UCSD-AML1 (cell line): Measurements from ENCODE around the gene OTUD4.
"Not testable (repeated sequence)": the region's sequence is repeated elsewhere in the genome, so short reads cannot be mapped to it uniquely, and the experiment has no call there.

Source experiments
- DNase-seq: peaks from one replicate; lab custom pipeline; 2025; ENCODE audit not compliant: unreplicated experiment; lab: John Stamatoyannopoulos, UW

Gene OTUD4

GRCh38 chr4:145179281-145179860 lies 1.0 kb downstream of the OTUD4 start:
- peak; percentile 73 for DNase-seq

GRCh38 chr4:145178740-145179280 lies 1.6 kb downstream of the OTUD4 start:
- no peak for DNase-seq

- DNase-seq: no peak
These were observed 2.4 kb downstream of the OTUD4 start for GRCh38 chr4:145177906-145178538.

DNA sequence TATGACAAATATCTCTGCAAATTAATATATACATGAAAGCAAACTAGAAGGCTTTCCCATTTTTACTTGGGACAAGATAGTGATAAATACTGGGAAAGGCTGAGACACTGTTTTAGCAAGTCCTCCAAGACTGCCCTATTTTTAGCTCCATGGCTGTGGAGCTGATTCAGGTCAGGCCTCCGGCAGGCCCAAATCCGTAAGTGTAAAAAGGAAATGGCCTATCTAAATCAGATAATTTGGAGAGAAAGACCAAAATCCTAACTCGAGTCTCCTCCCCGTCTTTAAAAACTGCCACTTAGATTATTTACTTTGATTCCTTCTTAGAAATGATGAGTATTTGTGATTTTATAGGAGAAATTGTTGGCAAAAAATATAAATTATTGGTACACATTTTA lies 2.9 kb downstream of the OTUD4 start:
- DNase-seq: no peak

- no peak for DNase-seq
These were observed 3.6 kb downstream of the OTUD4 start for GRCh38 chr4:145176641-145177432.

DNA sequence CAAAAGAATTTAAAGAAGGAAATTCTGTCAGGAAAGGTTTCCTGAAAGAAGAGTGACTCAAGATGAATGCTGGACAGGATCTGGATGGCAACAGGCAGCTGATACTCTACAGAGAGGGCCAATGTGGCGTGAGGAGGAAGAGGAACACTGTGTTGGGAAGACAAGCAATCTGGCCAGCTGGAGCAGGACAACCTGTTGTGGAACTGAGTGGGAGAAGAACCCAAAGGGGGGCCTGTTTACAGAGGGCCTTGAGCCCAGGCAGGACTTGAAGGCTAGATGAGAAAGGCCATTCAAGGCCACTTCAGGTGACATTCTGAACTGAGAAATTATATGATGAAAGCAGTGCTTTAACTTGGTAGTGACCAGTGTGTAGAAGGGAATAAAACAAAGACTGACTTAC lies 8.5 kb downstream of the OTUD4 start:
- no peak for DNase-seq

GRCh38 chr4:145170223-145170622 lies 10.2 kb downstream of the OTUD4 start:
- no peak for DNase-seq

- no peak for DNase-seq
These were observed 11.7 kb downstream of the OTUD4 start for GRCh38 chr4:145168581-145169187.

DNA sequence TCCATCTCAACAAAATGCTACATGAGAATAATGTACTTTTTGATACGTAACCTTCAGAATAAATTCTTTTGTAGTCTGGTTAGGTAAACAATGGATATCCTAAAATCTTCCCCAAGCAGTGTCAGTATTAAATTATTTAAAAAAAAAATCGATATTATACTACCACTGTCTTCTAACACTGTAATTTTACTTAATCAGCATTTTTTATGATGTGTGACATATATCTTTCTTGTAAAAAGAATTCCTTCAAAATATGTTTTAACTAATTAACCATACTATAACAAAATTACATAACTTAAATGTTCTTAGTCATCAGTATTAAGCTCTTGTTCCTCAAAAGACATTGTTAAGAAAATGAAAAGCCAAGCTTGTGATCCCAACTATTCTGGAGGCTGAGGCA lies 12.5 kb downstream of the OTUD4 start:
- DNase-seq: no peak

DNA sequence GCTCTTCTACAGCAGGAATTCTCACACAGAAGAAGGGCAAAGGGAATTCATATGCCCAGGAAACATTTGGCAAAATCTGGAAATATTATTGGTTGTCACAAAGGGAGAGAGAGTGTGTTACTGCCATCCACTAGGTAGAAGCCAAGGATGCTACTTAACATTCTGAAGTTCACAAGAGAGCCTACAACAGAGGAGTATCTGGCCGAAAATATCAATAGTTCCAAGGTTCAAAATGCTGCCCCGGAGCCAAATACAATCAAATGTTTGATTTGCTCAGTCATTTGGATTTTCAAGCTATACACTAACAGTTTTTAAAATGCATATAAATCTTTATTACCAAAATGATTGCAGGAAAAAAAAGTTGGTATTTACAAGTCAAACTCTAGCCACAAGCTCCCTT lies 18.8 kb downstream of the OTUD4 start:
- no peak for DNase-seq

DNA sequence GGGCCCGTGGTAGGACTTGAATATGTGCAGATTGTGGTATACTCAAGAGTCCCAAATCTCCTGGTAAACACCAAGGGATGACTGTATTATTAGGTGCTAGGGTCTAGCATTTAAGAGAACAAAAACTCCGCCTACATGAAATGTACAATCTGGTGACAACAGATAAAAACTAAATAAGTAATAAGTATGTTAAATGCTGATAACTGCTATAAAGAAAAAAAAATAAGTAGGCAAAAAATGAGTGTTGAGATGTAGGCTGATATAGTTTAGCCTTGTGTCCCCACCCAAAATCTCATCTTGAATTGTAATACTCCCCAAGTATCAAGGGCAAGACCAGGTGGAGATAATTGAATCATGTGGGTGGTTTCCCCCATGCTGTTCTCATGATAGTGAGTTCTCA lies 23.4 kb downstream of the OTUD4 start:
- DNase-seq: no peak

DNA sequence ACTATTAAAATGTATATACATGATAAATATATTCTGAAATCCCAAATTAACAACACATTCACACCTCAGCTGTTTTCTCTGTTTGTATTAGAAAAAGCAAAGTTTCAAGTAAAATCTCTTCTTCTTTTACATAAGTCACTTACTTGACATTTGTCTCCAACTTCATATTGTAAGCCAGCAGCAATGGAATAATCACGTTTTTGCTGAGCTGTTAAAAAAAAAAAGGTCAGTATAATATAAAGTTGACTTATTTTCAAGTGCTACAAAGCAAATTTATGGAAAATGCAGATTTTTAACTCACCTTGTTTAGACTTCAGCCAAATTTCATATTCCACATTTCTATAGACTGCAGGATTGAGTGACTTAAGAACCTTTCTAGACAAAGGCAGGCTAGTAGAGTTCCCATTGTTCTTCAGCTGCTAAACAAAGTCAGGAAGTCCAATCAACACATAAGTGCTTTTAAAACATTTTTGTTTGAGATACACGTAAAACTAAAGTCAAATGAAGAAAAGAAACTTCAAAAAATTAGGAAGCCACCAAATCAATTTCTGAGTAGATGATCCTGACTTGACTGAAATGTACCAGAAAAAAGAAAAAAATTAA lies 25.0 kb downstream of the OTUD4 start:
- DNase-seq: no peak

DNA sequence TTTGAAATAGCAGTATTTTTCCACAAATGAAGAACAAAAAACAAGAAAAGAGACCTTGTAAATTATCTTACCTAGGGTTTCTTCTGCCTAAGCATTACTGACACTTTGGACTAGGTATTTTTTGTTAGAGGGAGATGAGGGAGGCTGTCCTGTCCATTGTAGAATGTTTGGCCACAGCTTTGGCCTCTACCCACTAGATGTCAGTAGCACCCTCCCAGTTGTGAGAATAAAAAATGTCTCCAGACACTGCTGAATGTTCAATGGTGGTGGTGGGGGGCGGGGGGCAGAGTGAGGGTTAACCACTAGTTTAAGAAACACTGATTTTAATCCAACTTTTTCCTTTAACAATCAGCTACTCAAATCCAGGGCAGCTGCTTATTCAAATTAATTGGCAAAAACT lies 25.8 kb downstream of the OTUD4 start:
- peak; percentile 12 for DNase-seq

GRCh38 chr4:145153904-145154298 lies 26.5 kb downstream of the OTUD4 start:
- DNase-seq: no peak

DNA sequence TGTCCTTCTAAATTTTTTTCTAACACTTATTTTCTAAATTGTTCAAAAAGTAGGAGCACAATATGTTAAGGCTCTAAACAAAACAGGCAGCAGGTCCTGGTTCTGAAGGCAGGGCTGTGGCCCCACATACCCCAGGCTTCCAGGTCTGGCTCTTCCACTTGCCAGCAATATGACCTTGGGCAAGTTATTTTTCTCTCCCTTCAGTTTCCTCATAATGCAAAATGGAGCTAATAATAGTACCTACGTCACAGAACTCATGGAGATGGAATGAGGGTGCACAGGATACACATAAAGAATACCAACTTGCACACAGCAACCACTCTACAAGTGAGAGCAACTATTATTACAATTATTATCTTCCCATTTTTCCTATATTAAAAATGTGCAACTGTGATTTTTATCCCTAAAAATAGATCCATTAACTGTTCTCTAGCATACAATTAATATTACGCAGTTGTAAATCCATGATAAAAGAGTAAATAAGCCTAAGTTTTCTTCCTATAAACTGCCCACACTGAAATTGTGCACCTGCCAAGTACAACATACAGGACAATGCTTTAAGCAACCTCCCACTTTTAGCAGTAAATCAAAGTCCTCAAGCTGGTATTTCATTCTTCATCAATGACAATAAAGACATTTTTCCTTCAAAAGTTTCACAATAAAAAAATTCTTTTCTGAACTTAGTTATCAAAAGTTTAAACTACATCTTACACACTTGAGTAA lies 27.0 kb downstream of the OTUD4 start:
- DNase-seq: no peak

DNA sequence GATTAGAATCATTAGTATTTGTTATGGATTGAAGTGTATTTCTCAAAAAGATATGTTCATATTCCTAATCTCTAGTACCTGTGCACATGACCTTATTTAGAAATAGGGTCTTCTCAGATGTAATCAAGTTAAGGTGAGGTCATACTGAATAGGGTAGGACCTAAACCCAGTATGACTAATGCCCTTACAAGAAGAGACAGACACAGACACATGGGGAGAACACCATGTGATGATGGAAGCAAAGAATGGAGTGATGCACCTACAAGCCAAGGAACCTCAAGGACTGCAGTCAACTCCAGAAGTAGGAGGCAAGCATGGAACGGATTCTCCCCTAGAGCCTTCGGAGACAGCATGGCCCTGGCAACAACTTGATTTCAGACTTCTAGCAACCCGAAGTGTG lies 31.4 kb downstream of the OTUD4 start:
- DNase-seq: no peak

DNA sequence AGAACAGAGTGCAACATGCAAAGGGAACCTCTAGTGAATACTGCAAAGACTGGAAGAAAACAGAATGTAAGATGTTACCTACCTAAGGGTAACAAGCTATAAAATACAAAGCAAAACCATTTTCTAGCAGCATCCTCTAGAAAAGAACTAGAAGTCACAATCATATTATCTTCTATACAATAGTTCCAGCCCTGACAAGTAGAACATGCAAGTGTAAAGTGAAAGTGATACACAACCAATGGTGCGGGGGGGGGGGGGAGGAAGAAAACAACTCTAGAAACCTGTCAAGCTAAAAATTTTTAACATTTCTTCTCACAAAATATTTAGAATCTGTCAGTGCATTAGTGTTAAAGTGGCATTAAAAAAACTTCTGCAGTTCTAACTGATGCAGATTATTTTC lies 44.2 kb downstream of the OTUD4 start:
- DNase-seq: not testable (repeated sequence)

DNA sequence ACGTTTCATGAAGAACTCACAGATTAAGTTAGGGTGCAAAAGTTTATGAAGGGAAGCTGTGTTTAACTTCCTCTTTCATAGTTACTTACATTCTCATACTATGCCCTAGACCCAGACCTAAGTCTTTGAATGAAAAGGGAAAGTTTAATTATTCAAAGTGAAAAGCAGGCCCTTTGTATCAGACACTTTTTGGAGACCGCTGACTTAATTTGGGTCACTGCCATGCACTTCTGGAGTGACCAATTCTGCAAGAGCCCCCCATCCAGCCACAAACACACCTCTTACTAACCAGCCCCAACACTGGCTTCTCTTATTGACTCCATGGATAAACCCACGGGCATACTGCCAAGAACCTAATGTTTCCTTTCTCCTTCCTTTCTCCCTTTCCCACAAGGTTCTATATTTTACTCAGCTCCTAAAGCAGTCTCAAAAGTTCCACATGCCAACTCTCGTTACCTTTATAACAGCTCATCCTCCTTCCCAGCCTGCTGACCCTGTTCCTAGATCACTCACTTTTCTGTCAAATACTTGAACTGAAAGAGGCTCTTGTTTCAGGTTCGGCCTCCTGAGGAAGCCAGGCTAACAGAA lies 47.8 kb downstream of the OTUD4 start:
- DNase-seq: peak; percentile 20

DNA sequence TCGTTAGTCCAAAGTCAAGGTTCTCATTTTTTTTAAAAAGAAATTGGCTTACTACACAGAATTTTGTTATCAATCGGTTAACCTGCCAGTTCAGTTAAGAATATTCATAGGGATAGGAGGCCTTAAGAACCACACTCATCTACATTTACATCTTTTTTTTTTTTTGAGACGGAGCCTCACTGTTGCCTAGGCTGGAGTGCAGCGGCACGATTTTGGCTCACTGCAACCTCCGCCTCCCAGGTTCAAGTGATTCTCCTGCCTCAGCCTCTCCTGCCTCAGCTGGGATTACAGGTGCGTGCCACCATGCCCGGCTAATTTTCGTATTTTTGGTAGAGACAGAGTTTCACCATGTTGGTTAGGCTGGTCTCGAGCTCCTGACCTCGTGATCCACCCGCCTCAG lies 48.5 kb downstream of the OTUD4 start:
- DNase-seq: no peak

DNA sequence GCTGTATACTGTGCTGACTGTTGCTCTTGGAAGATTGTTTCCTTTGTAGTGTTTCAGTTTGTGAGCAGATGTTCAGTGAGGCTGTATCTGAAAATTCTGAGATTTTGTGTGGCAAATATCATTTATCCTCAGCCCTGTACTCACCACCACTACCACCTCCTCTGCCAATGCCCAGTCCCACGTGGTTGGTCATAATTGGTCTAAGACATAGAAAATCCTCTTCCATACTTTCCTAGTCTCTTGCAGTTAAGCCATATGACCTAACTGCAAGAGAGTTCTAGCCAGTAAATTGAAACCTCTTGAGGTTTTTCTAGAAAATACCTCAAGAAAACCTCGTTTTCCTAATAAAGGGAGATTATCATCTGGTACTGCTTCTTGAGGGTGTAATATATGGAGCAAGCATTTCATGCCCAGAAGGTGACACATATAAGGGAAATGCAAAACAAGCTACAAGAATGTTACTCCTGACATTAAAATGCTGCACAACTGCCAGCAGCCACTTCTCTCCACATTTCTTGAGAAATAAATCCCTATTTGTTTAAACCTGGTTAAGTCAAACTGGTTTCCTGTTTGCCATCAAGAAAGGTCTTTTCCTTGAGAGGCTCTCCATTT lies 49.5 kb downstream of the OTUD4 start:
- DNase-seq: no peak
